Esophagus squamous epithelium (tissue), 4 donors: ENCODE data around the gene DCP1B.

Source experiments
- POLR2A ChIP-seq, 4 donors: fragments of 450-650 bp; IDR thresholded peaks; one replicate each; pipeline ENCODE4 v1.6.1; 2017; ENCODE audit warnings: antibody characterized with exemption in 4 of 4, mild to moderate bottlenecking in 4 of 4, moderate library complexity in 3 of 4
- TF ChIP-seq, protein P1 (sequence below), 6 experiments: fragments of 450-650 bp in 4 of 6; fragments of 200-600 bp in 2 of 6; sonication (generic) in 2 of 6; IDR thresholded peaks; one replicate each; pipeline ENCODE4 v1.5.1; 2016 to 2019; ENCODE audit warnings: antibody characterized with exemption in 6 of 6, mild to moderate bottlenecking in 4 of 6, moderate library complexity in 4 of 6

- TF ChIP-seq, protein P1, sequence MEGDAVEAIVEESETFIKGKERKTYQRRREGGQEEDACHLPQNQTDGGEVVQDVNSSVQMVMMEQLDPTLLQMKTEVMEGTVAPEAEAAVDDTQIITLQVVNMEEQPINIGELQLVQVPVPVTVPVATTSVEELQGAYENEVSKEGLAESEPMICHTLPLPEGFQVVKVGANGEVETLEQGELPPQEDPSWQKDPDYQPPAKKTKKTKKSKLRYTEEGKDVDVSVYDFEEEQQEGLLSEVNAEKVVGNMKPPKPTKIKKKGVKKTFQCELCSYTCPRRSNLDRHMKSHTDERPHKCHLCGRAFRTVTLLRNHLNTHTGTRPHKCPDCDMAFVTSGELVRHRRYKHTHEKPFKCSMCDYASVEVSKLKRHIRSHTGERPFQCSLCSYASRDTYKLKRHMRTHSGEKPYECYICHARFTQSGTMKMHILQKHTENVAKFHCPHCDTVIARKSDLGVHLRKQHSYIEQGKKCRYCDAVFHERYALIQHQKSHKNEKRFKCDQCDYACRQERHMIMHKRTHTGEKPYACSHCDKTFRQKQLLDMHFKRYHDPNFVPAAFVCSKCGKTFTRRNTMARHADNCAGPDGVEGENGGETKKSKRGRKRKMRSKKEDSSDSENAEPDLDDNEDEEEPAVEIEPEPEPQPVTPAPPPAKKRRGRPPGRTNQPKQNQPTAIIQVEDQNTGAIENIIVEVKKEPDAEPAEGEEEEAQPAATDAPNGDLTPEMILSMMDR (IDR thresholded peaks at IDR 0.05) = no peak
- TF ChIP-seq POLR2A (IDR thresholded peaks at IDR 0.05) = no peak
These were observed 81.3 kb downstream of the DCP1B start for GRCh38 chr12:1922985-1923384.
